DOHH2 (cell line): ENCODE data around the gene SEMA3D.

ENCODE experiments used
- H3F3A ChIP-seq: fragments of 200-600 bp; sonication (generic), shearing (Covaris generic); 2 replicates; pipeline ENCODE4 v1.6.0; 2016; ENCODE audit warnings: antibody characterized with exemption, mild to moderate bottlenecking; ENCODE audit not compliant: control insufficient read depth, insufficient read depth
- H3K27ac ChIP-seq: fragments of 200-600 bp; sonication (generic); 2 replicates; pipeline ENCODE4 v1.5.1; 2014; ENCODE audit warnings: low read depth, mild to moderate bottlenecking, low read length, moderate library complexity
- H3K27me3 ChIP-seq: fragments of 200-600 bp; sonication (generic); 2 replicates; pipeline ENCODE4 v1.6.1; 2014; ENCODE audit warnings: mild to moderate bottlenecking, low read length, mixed read lengths; ENCODE audit not compliant: control insufficient read depth
- H3K36me3 ChIP-seq: fragments of 200-600 bp; sonication (generic); 2 replicates; pipeline ENCODE4 v1.6.1; 2014; ENCODE audit warnings: mild to moderate bottlenecking, low read length, moderate library complexity, mixed read lengths; ENCODE audit not compliant: control insufficient read depth
- H3K4me1 ChIP-seq: fragments of 200-600 bp; sonication (generic); 2 replicates; pipeline ENCODE4 v1.6.1; 2014; ENCODE audit warnings: mild to moderate bottlenecking, low read length, mixed read lengths; ENCODE audit not compliant: control insufficient read depth
- H3K4me2 ChIP-seq: fragments of 200-600 bp; sonication (generic); 2 replicates; pipeline ENCODE4 v1.6.0; 2014; ENCODE audit warnings: mild to moderate bottlenecking, low read length, moderate library complexity
- H3K4me3 ChIP-seq: fragments of 200-600 bp; sonication (generic); 2 replicates; pipeline ENCODE4 v1.5.1; 2014; ENCODE audit warnings: mild to moderate bottlenecking, low read length, mixed read lengths
- H3K79me2 ChIP-seq: fragments of 200-600 bp; sonication (generic); 2 replicates; pipeline ENCODE4 v1.6.1; 2014; ENCODE audit warnings: mild to moderate bottlenecking, low read length, mixed read lengths; ENCODE audit not compliant: control insufficient read depth
- H3K9me2 ChIP-seq: fragments of 200-600 bp; sonication (generic); replicated peaks from 2 replicates; pipeline ENCODE4 v1.6.1; 2014; ENCODE audit warnings: mild to moderate bottlenecking, low read length, mixed read lengths; ENCODE audit not compliant: control insufficient read depth
- H3K9me3 ChIP-seq: fragments of 200-600 bp; sonication (generic); 2 replicates; pipeline ENCODE4 v1.6.1; 2014; ENCODE audit warnings: antibody characterized with exemption, low read length, mixed read lengths; ENCODE audit not compliant: control insufficient read depth, insufficient read depth
- H4K20me1 ChIP-seq: fragments of 200-600 bp; sonication (generic); 2 replicates; pipeline ENCODE4 v1.6.0; 2014; ENCODE audit warnings: low read depth, mild to moderate bottlenecking, antibody characterized with exemption, low read length, moderate library complexity; ENCODE audit not compliant: control insufficient read depth, insufficient read depth
- EZH2phosphoT487 ChIP-seq: fragments of 200-600 bp; sonication (generic); IDR thresholded peaks from 2 replicates; pipeline ENCODE4 v1.6.1; 2017; ENCODE audit warnings: borderline replicate concordance, mild to moderate bottlenecking, antibody characterized with exemption, low read length, moderate library complexity, mixed read lengths
- TF ChIP-seq, protein P1 (sequence below): fragments of 200-600 bp; sonication (generic); IDR thresholded peaks from one replicate; pipeline ENCODE4 v1.5.1; 2014; ENCODE audit warnings: antibody characterized with exemption, mild to moderate bottlenecking, low read depth, low read length; ENCODE audit not compliant: poor library complexity, severe bottlenecking

SEMA3D gene

DNA sequence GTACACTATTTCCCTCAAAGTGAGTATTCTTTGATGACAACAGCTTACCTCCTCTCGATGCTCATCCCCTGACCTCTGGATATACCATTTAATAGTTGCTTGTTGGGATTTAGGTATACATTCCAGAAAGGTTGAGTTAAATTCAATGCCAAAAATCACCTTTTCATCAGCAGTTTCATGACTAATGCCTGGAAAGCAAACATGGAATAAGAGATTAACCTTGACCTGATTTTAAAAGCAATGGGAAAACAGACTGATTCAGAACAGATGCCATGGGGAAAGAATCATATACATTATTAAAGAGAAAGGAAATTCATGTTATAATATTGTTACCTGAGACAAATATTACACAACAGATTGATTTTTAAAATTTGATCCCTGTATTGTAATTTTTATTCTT, 180.1 kb downstream of the SEMA3D start:
- Histone ChIP-seq H3K79me2 (no peaks in the 10 kb centered on the region), H4K20me1 (no peaks in the 10 kb centered on the region), H3K27me3 (no peaks in the 10 kb centered on the region), H3K27ac (no peak overlapping the region), H3K9me2 (no peaks in the 10 kb centered on the region), H3K4me1 (no peaks in the 10 kb centered on the region), H3K9me3 (no peaks in the 10 kb centered on the region), H3K36me3 (no peaks in the 10 kb centered on the region), H3F3A (no peaks in the 10 kb centered on the region), H3K4me2 (no peak overlapping the region), H3K4me3 (no peak overlapping the region)
- TF ChIP-seq, protein P1, sequence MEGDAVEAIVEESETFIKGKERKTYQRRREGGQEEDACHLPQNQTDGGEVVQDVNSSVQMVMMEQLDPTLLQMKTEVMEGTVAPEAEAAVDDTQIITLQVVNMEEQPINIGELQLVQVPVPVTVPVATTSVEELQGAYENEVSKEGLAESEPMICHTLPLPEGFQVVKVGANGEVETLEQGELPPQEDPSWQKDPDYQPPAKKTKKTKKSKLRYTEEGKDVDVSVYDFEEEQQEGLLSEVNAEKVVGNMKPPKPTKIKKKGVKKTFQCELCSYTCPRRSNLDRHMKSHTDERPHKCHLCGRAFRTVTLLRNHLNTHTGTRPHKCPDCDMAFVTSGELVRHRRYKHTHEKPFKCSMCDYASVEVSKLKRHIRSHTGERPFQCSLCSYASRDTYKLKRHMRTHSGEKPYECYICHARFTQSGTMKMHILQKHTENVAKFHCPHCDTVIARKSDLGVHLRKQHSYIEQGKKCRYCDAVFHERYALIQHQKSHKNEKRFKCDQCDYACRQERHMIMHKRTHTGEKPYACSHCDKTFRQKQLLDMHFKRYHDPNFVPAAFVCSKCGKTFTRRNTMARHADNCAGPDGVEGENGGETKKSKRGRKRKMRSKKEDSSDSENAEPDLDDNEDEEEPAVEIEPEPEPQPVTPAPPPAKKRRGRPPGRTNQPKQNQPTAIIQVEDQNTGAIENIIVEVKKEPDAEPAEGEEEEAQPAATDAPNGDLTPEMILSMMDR = no peak
- TF ChIP-seq EZH2phosphoT487 = no peak

DNA sequence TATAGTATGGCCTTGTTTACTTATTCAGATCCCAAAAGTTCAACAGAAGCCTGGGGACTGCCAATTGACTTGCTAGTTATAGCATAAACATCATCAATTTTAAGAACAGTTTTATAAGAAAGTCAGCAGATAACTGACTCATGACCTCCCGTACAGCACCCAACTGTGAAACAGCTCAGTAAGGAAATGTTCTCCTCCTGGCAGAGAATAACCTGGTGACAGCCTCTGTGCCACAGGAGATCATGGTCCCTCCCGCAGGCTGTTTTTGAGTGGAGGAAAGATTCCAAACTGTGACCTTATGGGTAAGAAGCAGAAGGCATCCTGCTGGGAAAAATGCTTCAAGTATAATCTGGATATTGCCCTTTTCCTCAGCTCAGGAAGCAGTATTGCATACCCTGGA, 182.5 kb downstream of the SEMA3D start:
- H3K27ac ChIP-seq = no peak overlapping the region

DNA sequence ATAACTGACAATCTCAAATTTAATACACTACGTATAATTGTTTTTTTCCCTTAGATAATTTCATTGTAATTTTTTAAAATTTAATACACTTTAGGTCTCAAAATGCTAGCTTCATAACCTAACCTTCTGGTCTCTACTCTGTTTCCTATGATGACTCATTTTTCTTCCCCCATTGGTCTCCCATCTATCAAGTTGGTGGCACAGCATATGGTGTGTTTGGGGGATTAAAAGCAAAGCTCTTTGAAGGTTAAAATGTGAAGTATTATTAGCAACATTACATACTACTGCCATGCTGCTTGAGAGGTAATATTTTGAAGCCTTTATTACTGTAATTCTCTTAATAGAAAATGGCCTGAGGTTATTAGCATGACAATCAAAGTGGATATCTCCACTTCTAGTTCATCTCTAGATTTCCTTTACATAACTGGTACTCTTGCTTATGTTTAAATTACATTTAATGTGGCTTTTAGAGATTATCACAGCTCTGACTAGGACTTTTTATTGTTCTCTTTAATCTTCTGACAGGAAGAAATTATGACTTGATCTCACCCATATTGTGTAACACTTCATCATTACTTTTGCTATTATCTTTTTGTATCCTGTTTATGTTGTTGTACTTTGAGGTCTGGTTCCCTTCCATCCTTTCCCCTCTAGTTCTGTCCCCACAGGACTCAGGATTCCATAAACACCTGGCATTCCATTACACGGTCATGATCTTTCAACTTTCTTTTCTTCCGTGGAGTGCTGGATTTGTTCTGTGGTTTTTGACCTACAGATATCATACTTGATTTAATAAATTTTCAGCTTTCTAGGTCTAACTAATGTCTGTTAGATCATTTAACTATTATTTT, 185.1 kb downstream of the SEMA3D start:
- H3K9me2 ChIP-seq = no peaks in the 10 kb centered on the region
- no peaks in the 10 kb centered on the region for H3K79me2 ChIP-seq
- no peak overlapping the region for H3K27ac ChIP-seq
- no peak overlapping the region for H3K4me2 ChIP-seq
- H3K4me1 ChIP-seq = no peaks in the 10 kb centered on the region
- H4K20me1 ChIP-seq = no peaks in the 10 kb centered on the region
- H3K4me3 ChIP-seq = no peak overlapping the region
- H3K27me3 ChIP-seq = no peaks in the 10 kb centered on the region
- H3K36me3 ChIP-seq = no peaks in the 10 kb centered on the region
- no peaks in the 10 kb centered on the region for H3K9me3 ChIP-seq
- H3F3A ChIP-seq = no peaks in the 10 kb centered on the region
- TF ChIP-seq EZH2phosphoT487 = no peak
- TF ChIP-seq, protein P1 = no peak

More for the DNA sequence above, 182.5 kb downstream of the SEMA3D start:
- Histone ChIP-seq H4K20me1 (no peaks in the 10 kb centered on the region), H3K36me3 (no peaks in the 10 kb centered on the region), H3K79me2 (no peaks in the 10 kb centered on the region), H3K4me3 (no peak overlapping the region), H3K27me3 (no peaks in the 10 kb centered on the region), H3K4me2 (no peak overlapping the region), H3K9me2 (no peaks in the 10 kb centered on the region), H3K4me1 (no peaks in the 10 kb centered on the region), H3F3A (no peaks in the 10 kb centered on the region), H3K9me3 (no peaks in the 10 kb centered on the region)
- no peak for TF ChIP-seq EZH2phosphoT487
- TF ChIP-seq, protein P1 = no peak
